HepG2 (cell line): Measurements from ENCODE around the gene WDR18. TPM values are rescaled to one million over a fixed set of nuclear protein-coding genes. Genes with fewer than 3 reads are reported as not detected.

ENCODE experiments used
- ATAC-seq: fragments of 200-7000 bp; cut with Tn5 transposase; 3 replicates; pipeline ENCODE4 v1.9.1; 2020; ENCODE audit warnings: mild to moderate bottlenecking, moderate library complexity
- BruUV-seq: library from RNA; stranded (reverse); fragments of 400-500 nt; replicated peaks from 2 replicates; lab custom pipeline; 2021; lab: Mats Ljungman, UMichigan
- CTCF ChIA-PET: fragments of 300-600 bp; formaldehyde crosslinking; extraction: SDS; loops from one replicate; lab custom pipeline; 2021; ENCODE audit warnings: low total read pairs, inconsistent platforms, low intra/inter-chr PET ratio; lab: Yijun Ruan, JAX
- POLR2A ChIA-PET: fragments of 350-600 bp; sonication (Branson Sonifier 250); formaldehyde crosslinking; loops from one replicate; lab custom pipeline; 2020; ENCODE audit warnings: antibody characterized with exemption, inconsistent platforms; lab: Yijun Ruan, JAX
- DNase-seq: peaks from one replicate; pipeline ENCODE4 v3.0.0-alpha.2; 2015; ENCODE audit warnings: low spot score
- FAIRE-seq: peaks from 3 replicates; lab custom pipeline; 2011; peaks lifted over from hg19 to GRCh38; lab: Jason Lieb, UNC
- H2AFZ ChIP-seq: one replicate; pipeline ENCODE4 v1.6.1; 2011; ENCODE audit warnings: low read length, inconsistent platforms
- H3K27ac ChIP-seq: fragments of 300-600 bp; 3 replicates; pipeline ENCODE4 v1.8.0; 2011; ENCODE audit warnings: mixed run types, mild to moderate bottlenecking, mixed read lengths, low read length, inconsistent platforms; ENCODE audit not compliant: insufficient read depth; ENCODE audit errors: extremely low read length
- H3K27me3 ChIP-seq, 2 experiments: fragments of 200-600 bp in 1 of 2; 2 replicates in 1 of 2; 3 replicates in 1 of 2; pipeline versions ENCODE4 v1.6.0 to v1.8.0; 2011; ENCODE audit warnings: low read length in 2 of 2, mild to moderate bottlenecking in 2 of 2, moderate library complexity in 2 of 2, inconsistent platforms in 1 of 2; ENCODE audit not compliant: insufficient read depth in 2 of 2, control insufficient read depth in 1 of 2
- H3K36me3 ChIP-seq, 2 experiments: fragments of 200-600 bp in 1 of 2; replicated peaks in 1 of 2; 2 replicates in 1 of 2; 3 replicates in 1 of 2; pipeline versions ENCODE4 v1.5.1 to v1.8.0; 2011; ENCODE audit warnings: low read length in 2 of 2, inconsistent platforms in 1 of 2; ENCODE audit not compliant: insufficient read depth in 2 of 2, control insufficient read depth in 1 of 2
- H3K4me1 ChIP-seq: 2 replicates; pipeline ENCODE4 v1.5.1; 2012; ENCODE audit warnings: low read length, inconsistent platforms; ENCODE audit not compliant: insufficient read depth
- H3K4me2 ChIP-seq: 2 replicates; pipeline ENCODE4 v1.6.0; 2011; ENCODE audit warnings: low read depth, low read length, inconsistent platforms
- H3K4me3 ChIP-seq, 3 experiments: fragments of 200-600 bp in 1 of 3; sonication (generic), shearing (Covaris generic) in 1 of 3; replicated peaks in 1 of 3; 2 replicates each; pipeline ENCODE4 v1.5.1; 2011 to 2016; ENCODE audit warnings: low read length in 3 of 3, inconsistent platforms in 2 of 3, low read depth in 2 of 3, mild to moderate bottlenecking in 2 of 3, control low read depth in 1 of 3, mixed read lengths in 1 of 3; ENCODE audit not compliant: insufficient read depth in 1 of 3
- H3K79me2 ChIP-seq: one replicate; pipeline ENCODE4 v1.6.1; 2011; ENCODE audit warnings: low read length, inconsistent platforms; ENCODE audit not compliant: insufficient read depth
- H3K9ac ChIP-seq: 2 replicates; pipeline ENCODE4 v1.6.0; 2011; ENCODE audit warnings: mild to moderate bottlenecking, low read depth, low read length, inconsistent platforms; ENCODE audit not compliant: insufficient read depth
- H3K9me3 ChIP-seq: 2 replicates; pipeline ENCODE4 v1.5.1; 2012; ENCODE audit warnings: mild to moderate bottlenecking, low read length
- H4K20me1 ChIP-seq: 2 replicates; pipeline ENCODE4 v1.6.0; 2011; ENCODE audit warnings: inconsistent platforms, mild to moderate bottlenecking, low read length, moderate library complexity; ENCODE audit not compliant: insufficient read depth
- PRMT3 ChIP-seq: sonication (generic); formaldehyde crosslinking; IDR thresholded peaks from 2 replicates; pipeline ENCODE4 v1.8.1; 2022; ENCODE audit warnings: low read depth, mild to moderate bottlenecking, moderate library complexity, missing genetic modification reagents, borderline replicate concordance
- WGBS: methylation state at CpG from one replicate; pipeline ENCODE4 v1.1.6; 2017; ENCODE audit warnings: low lambda C conversion rate; 5-methylcytosine and 5-hydroxymethylcytosine counted together
- in situ Hi-C: cut with HindIII; loops from 2 replicates; pipeline ENCODE4 v1.10.0; 2017; ENCODE audit warnings: low pct_unique_long_range_greater_than_20kb; ENCODE audit not compliant: extremely low pct_ligation_motif_present
- intact Hi-C: fragments of 100-400 bp; cut with micrococcal nuclease; formaldehyde crosslinking; loops from one replicate; pipeline ENCODE4 v1.10.0; 2022; ENCODE audit not compliant: unreplicated experiment
- polyA plus RNA-seq, 8 experiments: library from polyadenylated mRNA; depleted of rRNA in 3 of 8; stranded (reverse) in 7 of 8; unstranded in 1 of 8; fragments of >200 nt; fragmentation: Illumina TruSeq in 4 of 8; extraction: Trizol in 4 of 8; gene quantifications; 2 replicates each; pipeline versions ENCODE4 v1.2.1 to v1.2.3, GENCODE V29; 2011 to 2016; ENCODE audit warnings: low read depth in 4 of 8, missing spikeins in 1 of 8, mixed read lengths in 1 of 8; ENCODE audit not compliant: insufficient read depth in 1 of 8
- total RNA-seq, 5 experiments: library from RNA; depleted of rRNA; stranded (reverse); fragments of >200 nt; fragmentation: Illumina TruSeq; extraction: Trizol; gene quantifications; 2 replicates each; pipeline ENCODE4 v1.2.3, GENCODE V29; 2016; ENCODE audit warnings: low read depth in 1 of 5
- TF ChIP-seq, protein P1 (sequence below): sonication (generic); formaldehyde crosslinking; conservative IDR thresholded peaks from 2 replicates; pipeline ENCODE4 v1.8.1; 2023; ENCODE audit warnings: missing genetic modification reagents
- TF ChIP-seq, protein P2 (sequence below): sonication (generic); formaldehyde crosslinking; IDR thresholded peaks from 2 replicates; pipeline ENCODE4 v1.4.0; 2020; ENCODE audit warnings: missing genetic modification reagents

Gene WDR18
- total and polyA plus RNA-seq, 2 of the 13 experiments (the other 11 are each of a cell fraction or from before 2014, with no cell fraction given), result 36.4 to 47.6 TPM

- 85% methylated on average over 12 of the region's 13 CpGs for WGBS
- Histone ChIP-seq H3K36me3 (peaks cover 12 to 28% of the 10 kb centered on the region in 2 experiments), H3K4me2 (peak overlapping the region; percentile 58), H3K27me3 (no peaks in the 10 kb centered on the region), H2AFZ (no peak overlapping the region), H3K79me2 (no peaks in the 10 kb centered on the region), H4K20me1 (peaks cover 6% of the 10 kb centered on the region; the same call in 1 of the 2 replicates), H3K27ac (peak overlapping the region; percentile 86), H3K9me3 (no peaks in the 10 kb centered on the region), H3K9ac (peak overlapping the region; percentile 41), H3K4me1 (peaks cover 43% of the 10 kb centered on the region), H3K4me3 (peak overlapping the region in 1 of 3 experiments; percentile 46; a peak in 1 of 6 replicates)
- BruUV-seq, result no TSS peak
- intact Hi-C loops, result loop anchor here (10.0 kb wide), 1 partner anchor 208 kb away; no protein-coding TSS in a partner anchor
- in situ Hi-C loops, result no loop called here
- no peak for DNase-seq
- no peak for ATAC-seq
- no peak for FAIRE-seq
- CTCF ChIA-PET, result no interaction called here
- POLR2A ChIA-PET, result interaction anchor here (1.0 to 2.2 kb wide), 2 partner anchors 8 to 40 kb away, joined by 3 to 14 read pairs; partner anchors contain the start of gene WDR18
- TF ChIP-seq PRMT3 (CRISPR knock-in tag), result no peak
- TF ChIP-seq, protein P1, sequence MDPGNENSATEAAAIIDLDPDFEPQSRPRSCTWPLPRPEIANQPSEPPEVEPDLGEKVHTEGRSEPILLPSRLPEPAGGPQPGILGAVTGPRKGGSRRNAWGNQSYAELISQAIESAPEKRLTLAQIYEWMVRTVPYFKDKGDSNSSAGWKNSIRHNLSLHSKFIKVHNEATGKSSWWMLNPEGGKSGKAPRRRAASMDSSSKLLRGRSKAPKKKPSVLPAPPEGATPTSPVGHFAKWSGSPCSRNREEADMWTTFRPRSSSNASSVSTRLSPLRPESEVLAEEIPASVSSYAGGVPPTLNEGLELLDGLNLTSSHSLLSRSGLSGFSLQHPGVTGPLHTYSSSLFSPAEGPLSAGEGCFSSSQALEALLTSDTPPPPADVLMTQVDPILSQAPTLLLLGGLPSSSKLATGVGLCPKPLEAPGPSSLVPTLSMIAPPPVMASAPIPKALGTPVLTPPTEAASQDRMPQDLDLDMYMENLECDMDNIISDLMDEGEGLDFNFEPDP (CRISPR knock-in tag), result 0 out of 2 replicates have a peak, but pooled peaks have one; percentile 58
- TF ChIP-seq, protein P2, sequence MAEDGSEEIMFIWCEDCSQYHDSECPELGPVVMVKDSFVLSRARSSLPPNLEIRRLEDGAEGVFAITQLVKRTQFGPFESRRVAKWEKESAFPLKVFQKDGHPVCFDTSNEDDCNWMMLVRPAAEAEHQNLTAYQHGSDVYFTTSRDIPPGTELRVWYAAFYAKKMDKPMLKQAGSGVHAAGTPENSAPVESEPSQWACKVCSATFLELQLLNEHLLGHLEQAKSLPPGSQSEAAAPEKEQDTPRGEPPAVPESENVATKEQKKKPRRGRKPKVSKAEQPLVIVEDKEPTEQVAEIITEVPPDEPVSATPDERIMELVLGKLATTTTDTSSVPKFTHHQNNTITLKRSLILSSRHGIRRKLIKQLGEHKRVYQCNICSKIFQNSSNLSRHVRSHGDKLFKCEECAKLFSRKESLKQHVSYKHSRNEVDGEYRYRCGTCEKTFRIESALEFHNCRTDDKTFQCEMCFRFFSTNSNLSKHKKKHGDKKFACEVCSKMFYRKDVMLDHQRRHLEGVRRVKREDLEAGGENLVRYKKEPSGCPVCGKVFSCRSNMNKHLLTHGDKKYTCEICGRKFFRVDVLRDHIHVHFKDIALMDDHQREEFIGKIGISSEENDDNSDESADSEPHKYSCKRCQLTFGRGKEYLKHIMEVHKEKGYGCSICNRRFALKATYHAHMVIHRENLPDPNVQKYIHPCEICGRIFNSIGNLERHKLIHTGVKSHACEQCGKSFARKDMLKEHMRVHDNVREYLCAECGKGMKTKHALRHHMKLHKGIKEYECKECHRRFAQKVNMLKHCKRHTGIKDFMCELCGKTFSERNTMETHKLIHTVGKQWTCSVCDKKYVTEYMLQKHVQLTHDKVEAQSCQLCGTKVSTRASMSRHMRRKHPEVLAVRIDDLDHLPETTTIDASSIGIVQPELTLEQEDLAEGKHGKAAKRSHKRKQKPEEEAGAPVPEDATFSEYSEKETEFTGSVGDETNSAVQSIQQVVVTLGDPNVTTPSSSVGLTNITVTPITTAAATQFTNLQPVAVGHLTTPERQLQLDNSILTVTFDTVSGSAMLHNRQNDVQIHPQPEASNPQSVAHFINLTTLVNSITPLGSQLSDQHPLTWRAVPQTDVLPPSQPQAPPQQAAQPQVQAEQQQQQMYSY (CRISPR knock-in tag), result no peak
Measured at GRCh38 chr19:992670-993055, 8.5 kb downstream of the WDR18 start.
